Measurements from ENCODE around the gene DIS3L2.

The DIS3L2 gene

GRCh38 chr2:232280341-232280740 lies 318.8 kb downstream of the DIS3L2 start:
- DNase-seq, result no peak

DNA sequence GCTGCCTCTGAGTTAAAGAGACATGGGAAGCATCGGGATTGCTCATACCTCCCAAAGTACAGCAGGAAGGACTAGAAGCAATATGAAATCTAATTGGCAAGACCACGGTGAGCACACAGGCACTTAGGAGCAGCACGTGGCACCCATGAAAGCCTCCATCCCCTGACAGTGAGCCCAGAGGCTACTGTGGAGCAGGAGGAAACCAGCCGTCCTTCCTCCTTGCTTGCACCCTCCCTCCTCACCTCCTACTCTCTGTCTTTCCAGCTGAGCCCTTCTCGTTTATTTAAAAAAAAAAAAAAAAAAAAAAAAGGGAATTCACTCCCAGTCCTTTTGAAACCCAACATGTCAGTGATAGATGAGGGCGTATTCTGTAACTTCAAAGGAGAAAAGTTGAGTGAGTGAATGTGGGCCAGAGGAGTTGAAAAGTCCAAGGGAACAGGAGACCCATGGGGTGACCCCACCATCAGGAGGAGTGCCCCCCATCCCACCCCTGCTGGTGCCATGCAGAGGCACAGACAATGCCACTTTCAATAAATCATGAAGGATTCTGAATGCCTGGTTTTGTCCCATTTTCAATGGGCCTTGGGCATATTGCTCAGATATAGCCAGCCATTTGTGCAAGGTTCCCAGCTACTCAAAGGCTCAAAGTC lies 320.5 kb downstream of the DIS3L2 start:
- no peak for DNase-seq

GRCh38 chr2:232282508-232283055 lies 321.1 kb downstream of the DIS3L2 start:
- DNase-seq, result no peak

DNA sequence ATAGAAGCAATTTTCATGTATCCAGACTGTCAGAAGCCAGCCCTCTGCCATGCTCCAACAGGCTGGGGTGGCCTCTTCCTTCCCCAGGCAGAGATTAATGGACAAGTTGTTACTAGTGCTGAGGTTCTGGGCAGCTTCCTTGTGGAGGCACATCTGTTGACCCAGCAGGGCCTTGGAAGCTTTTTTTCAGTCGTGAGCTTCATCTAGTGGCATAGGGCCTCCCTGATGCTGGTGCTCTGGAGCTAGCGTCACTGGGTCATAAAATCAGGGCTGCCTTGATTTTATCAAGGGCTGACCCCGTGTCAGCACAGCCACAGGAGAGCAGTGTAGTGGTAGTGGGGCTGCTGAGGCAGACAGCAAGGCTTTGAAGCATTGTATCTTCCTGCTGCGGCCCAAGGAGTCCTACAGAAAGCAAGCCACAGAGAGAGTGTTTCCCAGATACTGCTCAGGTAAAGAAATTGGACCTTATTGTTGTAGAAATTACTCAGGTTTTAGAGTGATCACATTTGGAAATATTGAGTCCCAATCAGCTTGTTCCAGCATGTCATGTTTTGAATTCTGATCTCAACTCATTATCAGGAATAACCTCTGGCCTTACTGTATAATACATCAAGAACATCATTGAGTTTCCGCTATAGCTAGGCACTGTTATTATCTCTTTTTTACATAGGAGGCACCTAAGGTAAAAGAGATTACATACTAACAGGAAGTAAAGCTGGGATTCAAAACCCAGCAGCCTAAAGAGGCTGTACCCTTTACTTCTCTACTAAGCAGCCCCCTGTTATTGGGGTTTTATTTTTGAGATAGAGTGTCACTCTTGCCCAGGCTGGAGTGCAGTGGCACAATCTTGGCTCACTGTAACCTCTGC lies 324.7 kb downstream of the DIS3L2 start:
- no peak for DNase-seq

DNA sequence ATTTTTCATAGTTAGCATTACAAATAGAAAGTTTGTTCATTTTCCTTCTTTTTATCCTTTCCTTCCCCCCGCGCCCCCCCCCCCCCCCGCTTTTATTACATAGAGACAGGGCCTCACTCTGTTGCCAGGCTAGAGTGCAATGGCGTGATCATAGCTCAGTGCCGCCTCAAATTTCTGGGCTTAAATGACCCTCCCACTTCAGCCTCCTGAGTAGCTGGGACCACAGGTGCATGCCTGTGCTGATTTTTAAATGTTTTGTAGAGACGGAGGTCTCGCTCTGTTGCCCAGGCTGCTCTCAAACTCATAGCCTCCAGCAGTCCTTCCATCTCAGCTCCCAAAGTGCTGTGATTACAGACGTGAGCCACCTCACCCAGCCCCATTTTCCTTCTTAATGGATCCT lies 325.8 kb downstream of the DIS3L2 start:
- no peak for DNase-seq

- DNase-seq, result no peak
Observed at GRCh38 chr2:232288489-232289030, 327.0 kb downstream of the DIS3L2 start.

DNA sequence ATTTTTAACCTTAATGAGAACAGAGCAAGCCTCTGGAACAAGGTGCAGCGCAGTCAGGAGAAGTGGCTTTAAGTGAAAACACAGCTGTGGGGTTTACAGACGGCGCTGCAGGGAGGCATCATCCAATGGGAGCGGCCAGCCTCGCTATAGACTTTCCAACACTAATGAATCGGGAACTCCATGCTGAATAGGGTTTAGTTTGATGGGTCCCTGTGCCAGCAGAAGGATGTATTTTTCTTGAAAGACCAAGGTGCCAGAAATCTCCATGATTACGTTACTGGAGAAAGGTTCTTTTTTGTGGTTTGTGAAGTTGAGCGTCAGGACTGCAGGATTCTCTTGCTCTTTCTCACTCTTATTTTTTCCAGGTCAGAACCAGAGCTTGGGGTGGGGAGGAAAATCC lies 329.2 kb downstream of the DIS3L2 start:
- no peak for DNase-seq

DNA sequence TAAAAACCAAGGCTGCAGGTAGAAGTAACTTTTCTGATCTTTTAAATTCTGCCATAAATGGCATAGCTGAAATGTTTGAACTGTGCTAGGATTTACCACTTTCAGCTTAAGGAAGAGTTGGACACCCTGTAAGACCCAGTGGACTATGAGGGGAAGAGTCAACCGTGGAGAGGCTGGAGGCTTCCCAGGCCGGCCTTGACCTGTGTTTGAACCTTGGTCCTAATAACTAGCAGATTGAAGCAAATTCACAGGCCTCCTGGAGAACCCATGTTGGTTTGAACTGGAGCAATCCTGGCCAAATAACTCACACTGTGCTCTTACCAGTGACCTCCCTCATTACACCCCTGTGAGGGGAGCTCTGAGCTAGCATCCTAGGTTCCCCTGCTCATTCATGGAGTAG lies 329.8 kb downstream of the DIS3L2 start:
- DNase-seq, result no peak

- peak; percentile 15 for DNase-seq
Observed at GRCh38 chr2:232292395-232293154, 331.1 kb downstream of the DIS3L2 start.

GRCh38 chr2:232293191-232293590 lies 331.7 kb downstream of the DIS3L2 start:
- DNase-seq, result no peak

- DNase-seq, result no peak
Observed at GRCh38 chr2:232295971-232296370, 334.5 kb downstream of the DIS3L2 start.

GRCh38 chr2:232296776-232297525 lies 335.4 kb downstream of the DIS3L2 start:
- DNase-seq, result no peak

DNA sequence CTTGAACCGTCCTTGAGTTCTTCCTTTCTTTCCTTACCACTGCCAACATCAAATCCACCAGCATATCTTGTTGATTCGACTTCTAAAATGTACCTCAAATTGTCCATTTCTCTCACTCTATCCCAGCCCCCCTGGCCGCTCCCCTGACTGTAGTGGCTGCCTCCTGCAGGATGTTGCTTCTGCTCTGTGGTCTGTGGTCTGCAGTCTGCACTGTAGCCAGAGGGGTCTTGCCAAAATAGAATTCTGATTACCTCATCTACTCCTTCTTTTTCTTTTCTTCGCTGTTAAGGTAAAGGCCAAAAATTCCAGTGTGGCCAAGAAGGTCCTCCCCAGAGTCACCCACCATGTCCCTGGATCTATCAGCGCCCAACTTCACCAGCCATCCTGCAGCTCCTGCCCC lies 337.6 kb downstream of the DIS3L2 start:
- DNase-seq, result no peak

DNA sequence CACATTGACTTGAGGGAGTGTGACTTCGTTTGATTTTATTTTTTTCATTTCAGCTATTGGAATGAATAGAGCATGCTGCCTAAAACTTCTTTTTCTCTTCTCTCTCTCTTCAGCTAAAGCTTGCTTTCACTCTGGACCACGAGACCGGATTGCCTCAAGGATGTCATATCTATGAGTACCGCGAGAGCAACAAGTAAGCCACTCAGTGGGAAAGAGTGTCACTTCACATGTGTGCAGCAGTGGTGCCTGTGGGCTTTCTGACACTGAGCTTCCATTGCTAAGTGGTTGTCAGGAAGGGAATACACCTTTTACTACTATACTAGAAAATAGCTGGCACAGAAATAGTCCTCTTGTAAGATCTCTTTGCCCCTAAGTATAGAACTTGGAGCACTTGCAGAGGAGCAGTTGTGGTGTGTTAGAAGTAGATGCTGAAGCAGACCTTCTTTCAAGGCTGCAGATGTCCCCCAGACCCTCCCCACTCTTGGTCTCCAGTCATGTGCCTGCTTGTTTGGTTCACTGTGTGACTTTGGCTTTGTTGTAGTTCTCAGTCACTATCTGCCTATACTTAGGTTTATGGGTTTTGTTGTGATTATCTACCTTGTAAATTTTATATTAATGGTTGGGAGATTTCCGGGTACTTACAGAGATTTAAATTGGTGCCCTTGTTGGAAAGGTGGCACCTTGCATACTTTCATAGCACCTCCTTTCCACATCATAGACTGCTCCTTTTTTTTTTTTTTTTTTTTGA lies 338.6 kb downstream of the DIS3L2 start:
- DNase-seq, result no peak

- no peak for DNase-seq
Observed at GRCh38 chr2:232300894-232301387, 339.4 kb downstream of the DIS3L2 start.

DNA sequence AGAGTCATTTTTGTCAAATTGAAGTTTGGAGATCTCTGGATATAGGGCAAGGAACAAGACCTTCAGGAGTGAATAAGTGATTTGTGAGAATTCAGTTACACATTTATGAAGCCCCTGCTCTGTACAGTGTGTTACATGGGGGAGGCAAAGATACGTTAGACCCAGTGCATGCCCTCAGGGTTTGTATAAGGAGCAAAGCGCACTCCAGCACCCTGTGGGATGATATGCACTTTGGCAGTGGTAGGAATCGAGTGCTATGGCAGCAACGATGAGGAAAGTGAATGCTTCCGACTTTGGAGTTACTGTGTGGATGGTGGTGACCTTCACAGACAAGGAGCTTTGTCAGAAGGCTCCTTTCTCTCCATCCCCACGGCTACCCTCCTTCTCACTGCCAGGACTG lies 342.7 kb downstream of the DIS3L2 start:
- no peak for DNase-seq

- no peak for DNase-seq
Observed at GRCh38 chr2:232306741-232307305, 345.3 kb downstream of the DIS3L2 start.

GRCh38 chr2:232307854-232308253 lies 346.3 kb downstream of the DIS3L2 start:
- DNase-seq, result no peak

DNA sequence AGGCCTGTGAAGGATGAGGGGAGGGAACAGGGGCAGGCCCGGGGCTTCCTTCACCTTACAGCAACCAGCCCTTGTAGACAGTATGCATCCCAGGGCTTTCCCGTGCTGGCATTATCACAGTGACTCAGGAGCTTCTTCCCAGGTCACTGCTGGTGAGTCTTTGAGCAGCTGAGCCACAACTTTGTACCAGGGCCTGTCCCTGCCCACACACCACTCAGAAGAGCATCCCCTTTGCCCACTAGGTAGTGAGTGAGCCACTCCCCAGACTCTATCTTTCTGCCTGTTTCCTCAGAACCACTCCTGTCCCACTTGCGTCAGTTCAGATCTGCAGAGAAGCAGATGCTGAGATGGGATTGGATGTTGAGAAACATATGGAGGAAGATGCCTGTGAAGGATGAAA lies 347.5 kb downstream of the DIS3L2 start:
- DNase-seq, result no peak

DNA sequence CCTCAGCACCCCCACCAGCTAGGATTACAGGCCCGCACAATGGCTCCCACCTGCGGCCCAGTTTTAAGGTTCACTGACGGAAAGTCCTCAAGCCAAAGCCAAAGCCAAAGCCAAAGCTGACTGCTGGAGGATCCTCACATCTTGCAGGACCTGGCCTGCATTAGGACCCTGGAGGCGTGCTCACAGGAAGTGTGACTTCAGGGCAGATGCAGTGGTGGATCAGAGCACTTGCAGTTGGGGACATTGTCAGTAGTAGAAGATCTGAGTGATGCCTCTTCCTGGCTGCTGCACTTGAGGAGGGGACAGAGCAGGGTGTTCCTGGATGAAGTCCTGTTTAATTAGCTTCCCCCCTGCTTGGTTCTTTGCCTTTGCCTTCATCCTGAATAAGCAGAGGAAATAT lies 348.1 kb downstream of the DIS3L2 start:
- DNase-seq, result no peak

GRCh38 chr2:232310121-232310520 lies 348.6 kb downstream of the DIS3L2 start:
- no peak for DNase-seq
